ENCODE results near the gene KLK4.

GRCh38 chr19:50931023-50931422, 19.8 kb upstream of the KLK4 start:
- no peak for TF ChIP-seq CTCF (IDR thresholded peaks at IDR 0.05; ENCODE audit: low read length)
- no peak for TF ChIP-seq EZH2phosphoT487 (IDR thresholded peaks at IDR 0.05; ENCODE audit: low read length)
- TF ChIP-seq EZH2 (optimal IDR thresholded peaks at IDR 0.05; ENCODE audit: low read depth, low read length): no peak

Data from MM.1S (cell line).